T-helper 1 cell treated with Interleukin-12 subunit alpha and Interleukin-12 subunit beta and Interleukin-4 antibody, amounts not matched to agents 30 μg/mL and 1 μg/mL, for 36 hours (primary cell): ENCODE measurements around the gene MRPL2.
"Not testable (repeated sequence)": the region's sequence is repeated elsewhere in the genome, so short reads cannot be mapped to it uniquely, and the experiment has no call there.

Experiments used
- H3K27ac Mint-ChIP-seq: one replicate; pipeline ENCODE4 v1.8.0; 2021; ENCODE audit warnings: mild to moderate bottlenecking, mixed read lengths
- H3K27me3 Mint-ChIP-seq: one replicate; pipeline ENCODE4 v1.8.0; 2021; ENCODE audit warnings: low read depth, mixed read lengths
- H3K36me3 Mint-ChIP-seq: one replicate; pipeline ENCODE4 v1.8.0; 2021; ENCODE audit warnings: low read depth, mixed read lengths
- H3K4me1 Mint-ChIP-seq: one replicate; pipeline ENCODE4 v1.8.0; 2021; ENCODE audit warnings: low read depth, mixed read lengths
- H3K4me3 Mint-ChIP-seq: one replicate; pipeline ENCODE4 v1.8.0; 2021; ENCODE audit warnings: mild to moderate bottlenecking, moderate library complexity, mixed read lengths
- H3K9me3 Mint-ChIP-seq: one replicate; pipeline ENCODE4 v1.8.0; 2021; ENCODE audit warnings: mixed read lengths

Gene MRPL2

DNA sequence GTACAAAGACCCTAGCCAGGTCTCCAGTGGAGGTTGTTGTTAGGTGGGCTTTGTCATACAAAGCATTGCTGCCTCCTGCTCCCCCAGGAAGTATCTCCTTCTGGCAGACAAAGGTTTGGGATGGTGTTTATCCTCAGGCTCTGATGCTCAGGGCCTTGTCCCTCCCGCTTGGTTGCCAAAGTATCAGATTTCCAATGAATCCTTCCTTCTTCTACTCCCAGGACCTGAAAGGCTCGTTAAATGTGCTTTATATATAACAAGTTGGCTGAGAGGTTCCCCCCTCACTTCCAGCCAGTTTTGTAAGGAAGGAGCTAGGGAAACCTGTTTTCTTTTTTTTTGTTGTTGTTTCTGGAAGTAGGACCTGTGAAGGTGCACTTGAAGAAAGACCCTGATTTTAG is 31.3 kb upstream of the MRPL2 start:
- H3K27ac Mint-ChIP-seq: no peak overlapping the region
- H3K27me3 Mint-ChIP-seq: no peaks in the 10 kb centered on the region
- no peaks in the 10 kb centered on the region for H3K9me3 Mint-ChIP-seq
- no peaks in the 10 kb centered on the region for H3K36me3 Mint-ChIP-seq
- H3K4me3 Mint-ChIP-seq: no peak overlapping the region
- H3K4me1 Mint-ChIP-seq: peaks cover 14% of the 10 kb centered on the region

DNA sequence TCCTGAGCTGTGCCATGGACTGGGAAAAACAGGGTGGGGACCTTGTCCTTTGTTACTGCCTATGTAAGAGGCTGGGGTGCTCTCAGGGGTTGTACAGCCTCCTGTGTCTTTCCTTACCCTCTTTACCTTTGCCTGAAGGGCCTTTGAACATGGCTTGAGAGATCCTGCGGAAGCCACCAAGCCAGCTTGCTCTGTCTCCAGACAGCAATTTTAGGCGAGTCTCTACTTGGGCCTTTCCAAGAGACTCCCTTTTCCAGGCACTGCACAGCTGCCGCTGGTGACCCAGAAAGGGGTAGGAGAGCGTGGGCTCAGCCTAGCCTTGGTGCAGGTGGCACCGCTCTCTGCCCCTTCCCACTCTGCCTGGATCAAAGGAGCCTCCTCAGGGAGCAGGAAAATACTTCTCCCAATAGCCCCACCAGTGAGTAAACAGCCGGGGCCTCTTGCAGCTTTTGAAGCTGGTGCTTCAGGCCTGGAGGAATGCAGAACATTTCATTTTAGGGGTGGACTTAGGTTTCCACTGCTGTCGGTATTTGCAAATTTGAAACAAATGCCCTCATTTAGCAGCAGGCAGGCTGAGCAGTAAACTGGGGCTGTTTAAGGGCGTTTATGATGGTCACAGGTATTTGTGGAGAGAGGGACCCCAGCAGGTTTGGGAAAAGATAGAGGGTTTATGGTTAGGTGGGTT is 30.8 kb upstream of the MRPL2 start:
- peaks cover 14% of the 10 kb centered on the region for H3K4me1 Mint-ChIP-seq
- no peak overlapping the region for H3K27ac Mint-ChIP-seq
- no peaks in the 10 kb centered on the region for H3K36me3 Mint-ChIP-seq
- H3K9me3 Mint-ChIP-seq: no peaks in the 10 kb centered on the region
- H3K27me3 Mint-ChIP-seq: no peaks in the 10 kb centered on the region
- H3K4me3 Mint-ChIP-seq: no peak overlapping the region

DNA sequence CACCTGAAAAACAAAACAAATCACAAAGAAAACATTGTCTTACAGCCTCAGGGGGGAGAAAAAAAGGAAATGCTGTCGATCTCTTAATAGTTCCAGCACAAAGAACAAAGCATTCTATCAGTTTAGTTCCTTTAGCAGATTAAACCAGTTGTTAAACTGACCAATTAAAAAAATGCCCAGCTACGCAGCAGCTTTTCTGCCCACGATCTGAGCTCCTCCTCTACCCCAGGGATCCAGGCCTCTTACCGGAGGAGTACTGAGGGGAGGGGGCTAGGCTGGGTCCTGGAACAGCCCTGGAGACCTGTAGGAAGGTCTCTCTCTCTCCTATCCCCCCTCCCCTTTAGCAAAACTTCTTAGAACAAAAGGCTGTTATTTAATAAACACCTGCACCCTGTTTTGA is 30.2 kb upstream of the MRPL2 start:
- H3K36me3 Mint-ChIP-seq: no peaks in the 10 kb centered on the region
- H3K4me3 Mint-ChIP-seq: no peak overlapping the region
- no peaks in the 10 kb centered on the region for H3K27me3 Mint-ChIP-seq
- peaks cover 14% of the 10 kb centered on the region for H3K4me1 Mint-ChIP-seq
- H3K9me3 Mint-ChIP-seq: no peaks in the 10 kb centered on the region
- H3K27ac Mint-ChIP-seq: no peak overlapping the region

DNA sequence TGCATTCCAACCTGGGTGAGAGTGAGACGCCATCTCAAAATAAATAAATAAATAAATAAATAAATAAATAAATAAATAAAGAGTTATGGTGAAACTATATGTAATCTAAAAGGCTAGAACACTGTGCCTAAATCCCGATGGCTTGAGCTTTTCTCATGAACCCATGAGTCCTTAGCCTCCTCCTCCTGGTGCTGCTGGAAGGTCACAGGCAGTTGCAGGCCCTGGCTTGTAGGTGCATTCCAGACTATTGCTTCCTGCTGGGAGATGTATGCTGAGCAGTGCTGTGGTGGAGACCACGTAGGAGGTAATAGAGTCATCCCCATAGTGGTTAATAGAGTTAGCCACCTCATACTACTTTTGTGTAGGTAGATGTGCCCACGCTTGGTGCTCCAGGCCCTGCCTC is 29.4 kb upstream of the MRPL2 start:
- H3K27ac Mint-ChIP-seq: no peak overlapping the region
- H3K4me3 Mint-ChIP-seq: no peak overlapping the region
- no peaks in the 10 kb centered on the region for H3K36me3 Mint-ChIP-seq
- H3K4me1 Mint-ChIP-seq: peaks cover 12% of the 10 kb centered on the region
- H3K27me3 Mint-ChIP-seq: peaks cover 2% of the 10 kb centered on the region
- no peaks in the 10 kb centered on the region for H3K9me3 Mint-ChIP-seq

DNA sequence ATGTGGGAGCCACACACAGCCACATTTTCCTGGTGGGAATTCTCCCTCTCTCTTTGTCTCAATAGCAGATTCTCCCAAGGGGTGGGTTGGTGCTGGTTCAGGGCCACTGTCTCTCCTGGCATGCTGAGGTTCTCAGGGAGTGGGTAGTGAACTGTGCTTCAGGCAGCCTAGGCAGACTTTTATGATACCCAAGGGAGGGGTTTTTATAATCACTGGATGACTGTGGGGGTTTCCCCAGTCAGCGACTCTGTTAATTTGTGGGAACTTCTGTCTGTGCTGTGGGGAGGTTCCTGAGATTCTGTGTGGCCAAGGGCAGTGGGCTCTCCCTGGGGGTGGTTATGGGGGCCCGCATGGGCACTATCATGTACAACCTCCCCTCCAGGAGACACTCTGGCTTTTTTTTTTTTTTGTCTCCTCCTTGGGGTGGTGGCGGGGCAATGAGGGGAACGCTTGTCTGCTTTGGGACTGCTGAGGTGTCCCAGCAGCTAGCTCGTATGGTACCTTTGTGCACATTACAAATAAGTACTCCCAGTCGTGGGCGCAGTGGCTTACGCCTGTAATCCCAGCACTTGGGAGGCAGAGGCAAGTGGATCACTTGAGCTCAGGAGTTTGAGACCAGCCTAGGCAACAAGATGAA is 26.9 kb upstream of the MRPL2 start:
- Mint-ChIP-seq H3K9me3 (no peaks in the 10 kb centered on the region), H3K4me3 (no peak overlapping the region), H3K27me3 (peaks cover 7% of the 10 kb centered on the region), H3K36me3 (no peaks in the 10 kb centered on the region), H3K4me1 (peaks cover 3% of the 10 kb centered on the region), H3K27ac (no peak overlapping the region)

DNA sequence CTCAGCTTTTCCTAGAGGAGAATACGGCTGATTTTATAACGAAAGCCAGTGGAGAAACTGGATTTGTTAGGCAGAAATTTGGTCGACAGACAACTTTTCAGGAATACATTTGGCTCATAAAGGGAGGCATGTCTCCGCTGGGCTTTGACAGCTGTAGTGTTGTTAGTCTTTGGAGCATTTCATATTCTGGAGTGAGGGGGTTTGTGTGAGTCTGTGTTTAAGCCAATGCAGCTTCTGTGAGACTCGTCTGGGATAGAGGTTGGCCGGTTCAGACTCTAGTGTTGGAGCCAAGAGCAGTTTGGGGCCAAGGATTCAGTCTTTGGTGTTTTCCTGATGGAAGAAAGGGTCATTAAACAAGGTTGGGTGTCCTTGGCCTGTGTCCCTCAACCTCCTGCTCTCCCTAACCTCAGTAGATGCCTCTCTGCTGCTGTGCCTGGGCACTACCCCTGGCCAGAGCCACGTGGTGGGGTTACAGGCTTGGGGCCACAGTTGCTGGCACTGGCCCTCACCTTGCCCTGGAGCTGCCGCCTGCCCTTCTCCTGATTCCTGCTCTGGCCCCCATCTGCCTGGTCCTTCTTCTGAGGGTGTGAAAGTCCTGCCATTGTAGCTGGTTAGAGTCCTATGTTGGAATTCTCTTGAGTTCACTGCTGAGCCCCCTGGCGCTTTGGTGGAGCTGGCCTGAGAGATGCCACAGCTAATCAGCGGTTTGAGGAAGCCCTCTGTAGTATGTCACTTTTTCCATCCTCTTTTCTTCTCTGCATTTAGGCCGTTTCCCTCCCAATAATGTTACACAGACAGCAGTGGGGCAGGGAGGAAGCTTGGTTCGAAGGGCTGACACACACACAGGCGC is 23.8 kb upstream of the MRPL2 start:
- no peak overlapping the region for H3K27ac Mint-ChIP-seq
- H3K36me3 Mint-ChIP-seq: no peaks in the 10 kb centered on the region
- peaks cover 25% of the 10 kb centered on the region for H3K27me3 Mint-ChIP-seq
- no peaks in the 10 kb centered on the region for H3K9me3 Mint-ChIP-seq
- H3K4me3 Mint-ChIP-seq: no peak overlapping the region
- peaks cover 3% of the 10 kb centered on the region for H3K4me1 Mint-ChIP-seq

DNA sequence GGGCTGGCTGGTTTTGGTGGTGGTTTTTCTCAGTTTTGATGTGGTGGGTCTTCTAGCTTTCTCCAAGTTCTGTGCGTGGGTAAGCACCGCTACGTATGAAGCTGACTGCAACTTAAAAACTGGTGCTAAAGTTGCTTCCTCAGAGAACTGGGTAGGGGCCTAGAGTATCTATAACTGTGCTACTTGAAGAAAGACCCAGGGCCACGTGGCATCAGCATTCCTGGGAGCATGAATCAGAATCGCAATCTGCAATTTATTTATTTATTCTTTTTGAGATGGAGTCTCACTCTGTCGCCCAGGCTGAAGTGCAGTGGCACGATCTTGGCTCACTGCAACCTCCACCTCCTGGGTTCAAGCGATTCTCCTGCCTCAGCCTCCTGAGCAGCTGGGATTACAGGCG is 22.7 kb upstream of the MRPL2 start:
- H3K9me3 Mint-ChIP-seq, H3K27ac Mint-ChIP-seq, H3K4me3 Mint-ChIP-seq, H3K36me3 Mint-ChIP-seq, H3K4me1 Mint-ChIP-seq: not testable (repeated sequence)
- peaks cover 36% of the 10 kb centered on the region for H3K27me3 Mint-ChIP-seq

DNA sequence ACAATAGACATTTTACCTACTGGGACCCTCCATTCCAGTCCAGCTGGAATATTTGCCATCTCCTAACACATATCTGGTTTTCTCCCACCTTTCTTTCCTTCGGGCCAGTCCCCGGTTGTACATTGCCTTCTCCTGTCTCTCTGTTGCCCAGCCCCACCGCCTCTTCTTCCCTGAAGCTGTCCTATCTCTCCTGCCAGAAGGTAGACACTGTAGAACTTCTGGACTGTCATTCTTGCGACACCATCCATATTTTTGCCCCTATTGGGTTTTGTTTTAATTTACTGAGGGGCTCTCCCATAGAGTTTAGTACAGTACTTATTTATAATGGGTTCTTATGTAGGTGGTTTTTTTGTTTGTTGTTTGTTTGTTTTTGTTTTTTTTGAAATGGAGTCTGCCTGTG is 21.8 kb upstream of the MRPL2 start:
- Mint-ChIP-seq H3K27me3 (peaks cover 42% of the 10 kb centered on the region), H3K9me3 (no peaks in the 10 kb centered on the region), H3K27ac (no peak overlapping the region), H3K36me3 (no peaks in the 10 kb centered on the region), H3K4me1 (peaks cover 2% of the 10 kb centered on the region), H3K4me3 (no peak overlapping the region)

DNA sequence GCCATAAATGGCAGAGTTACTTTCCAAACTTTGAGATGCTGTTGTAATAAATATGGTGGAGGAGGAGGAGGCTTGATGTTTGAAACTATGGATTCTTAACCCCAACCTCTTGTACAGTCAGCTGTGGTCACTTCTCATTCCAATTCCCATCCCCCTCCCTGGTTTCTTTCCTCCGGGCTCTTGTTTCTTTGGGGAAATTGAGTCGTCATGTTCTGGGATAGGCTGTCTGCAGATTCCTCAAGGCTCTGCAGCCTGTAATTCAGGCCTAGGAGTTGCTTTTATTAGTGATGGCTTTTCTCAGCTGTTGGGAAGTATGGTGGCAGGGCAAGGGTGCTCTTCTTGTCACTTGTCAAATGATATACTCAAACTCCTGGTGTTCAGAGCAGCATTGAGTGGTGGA is 19.5 kb upstream of the MRPL2 start:
- Mint-ChIP-seq H3K36me3 (peaks cover 3% of the 10 kb centered on the region), H3K27ac (no peak overlapping the region), H3K4me3 (no peak overlapping the region), H3K9me3 (no peaks in the 10 kb centered on the region), H3K4me1 (peaks cover 1% of the 10 kb centered on the region), H3K27me3 (peaks cover 48% of the 10 kb centered on the region)

DNA sequence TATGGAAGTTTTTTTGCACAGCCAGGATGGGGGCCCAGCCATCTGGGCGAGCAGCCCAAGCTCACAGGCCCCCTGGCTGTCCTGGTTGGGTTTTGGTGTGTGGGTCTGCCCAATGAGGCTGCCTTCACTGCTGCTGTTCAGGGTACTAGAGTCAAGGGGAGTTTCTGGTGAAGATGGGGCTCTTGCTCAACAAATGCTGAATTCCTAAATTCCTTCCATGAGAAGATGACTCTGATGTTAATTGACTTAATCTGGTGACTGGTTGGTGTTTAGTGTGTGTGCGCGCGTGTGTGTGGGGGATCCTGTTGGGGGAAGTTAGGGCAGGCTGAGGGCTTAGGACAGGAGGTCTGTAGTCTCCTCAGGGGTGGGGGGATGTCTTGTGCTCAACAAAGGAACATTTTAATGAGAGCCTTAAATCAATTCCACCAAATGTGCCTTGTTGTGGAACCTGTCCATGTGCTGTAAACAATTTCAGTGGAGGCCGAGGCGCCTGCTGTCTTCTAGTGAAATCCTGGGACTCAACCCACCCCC is 18.8 kb upstream of the MRPL2 start:
- Mint-ChIP-seq H3K9me3 (no peaks in the 10 kb centered on the region), H3K36me3 (peaks cover 3% of the 10 kb centered on the region), H3K27me3 (peaks cover 44% of the 10 kb centered on the region), H3K4me1 (peaks cover 1% of the 10 kb centered on the region), H3K27ac (no peak overlapping the region), H3K4me3 (peak overlapping the region; percentile 6)

DNA sequence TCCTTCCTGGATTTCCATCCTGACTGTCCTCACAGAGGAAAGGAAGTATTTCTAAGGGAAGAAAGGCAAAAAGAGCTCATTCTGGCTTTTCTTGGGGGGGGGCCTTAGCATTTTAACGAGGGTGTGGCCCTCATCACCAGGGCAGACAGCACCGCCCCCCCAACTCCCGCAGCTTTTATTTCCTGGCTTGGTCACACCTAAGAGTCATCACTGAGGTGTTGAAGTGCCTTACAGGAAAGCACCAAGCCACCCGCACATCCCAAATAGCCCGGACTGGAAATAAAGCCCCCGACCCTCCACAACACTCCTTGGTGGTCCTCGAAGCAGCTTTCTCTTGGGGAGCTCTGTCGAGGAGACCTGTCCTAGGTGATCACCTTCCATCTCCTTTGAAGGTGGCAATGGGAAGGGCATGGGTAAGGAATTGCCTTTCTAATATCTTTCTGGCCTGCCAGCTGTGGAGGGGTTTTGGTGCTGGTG is 18.1 kb upstream of the MRPL2 start:
- H3K4me1 Mint-ChIP-seq: peaks cover 1% of the 10 kb centered on the region
- no peak overlapping the region for H3K4me3 Mint-ChIP-seq
- peaks cover 3% of the 10 kb centered on the region for H3K36me3 Mint-ChIP-seq
- H3K27ac Mint-ChIP-seq: no peak overlapping the region
- peaks cover 44% of the 10 kb centered on the region for H3K27me3 Mint-ChIP-seq
- H3K9me3 Mint-ChIP-seq: no peaks in the 10 kb centered on the region

DNA sequence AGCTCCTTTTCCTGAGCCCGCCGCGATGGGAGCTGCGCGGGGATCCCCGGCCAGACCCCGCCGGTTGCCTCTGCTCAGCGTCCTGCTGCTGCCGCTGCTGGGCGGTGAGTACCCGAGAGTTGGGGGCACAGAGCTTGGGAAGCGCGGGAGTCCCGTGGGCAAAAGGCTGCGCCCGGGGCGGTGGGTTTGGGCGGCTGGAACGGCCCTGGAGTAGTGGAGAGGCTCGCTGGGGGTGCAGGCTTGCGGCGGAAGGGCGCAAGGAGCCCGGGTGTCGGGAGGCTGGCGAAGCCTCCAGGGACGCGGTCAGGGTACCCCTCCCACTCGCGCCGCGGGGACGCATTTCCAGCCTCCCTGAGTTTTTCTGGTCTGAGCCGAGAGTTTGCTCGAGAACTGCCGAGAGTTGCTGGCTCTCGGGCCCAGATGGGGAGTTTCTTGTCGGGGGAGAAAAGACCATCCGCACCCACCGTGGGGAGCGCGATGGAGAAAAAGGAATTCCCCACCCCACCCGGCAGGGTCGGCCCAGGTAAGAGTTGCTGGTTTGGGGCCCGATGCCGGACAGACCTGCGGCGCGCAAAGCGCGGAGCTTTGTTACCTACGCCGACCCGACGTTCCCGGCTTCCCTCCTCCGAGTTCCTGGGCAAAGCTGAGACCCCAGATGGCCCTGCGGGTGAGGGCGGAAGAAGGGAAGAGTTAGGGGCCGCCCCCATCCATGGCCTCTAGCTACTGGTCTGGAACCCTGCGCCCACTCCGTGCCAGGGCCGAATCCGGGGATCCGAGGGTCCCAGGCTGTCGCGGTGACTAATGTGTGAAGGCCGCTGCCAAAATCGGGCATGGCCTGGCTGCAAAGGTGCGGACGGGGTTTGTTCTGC is 17.5 kb upstream of the MRPL2 start:
- Mint-ChIP-seq H3K4me1 (peaks cover 1% of the 10 kb centered on the region), H3K4me3 (peak overlapping the region; percentile 34), H3K36me3 (peaks cover 3% of the 10 kb centered on the region), H3K27ac (no peak overlapping the region), H3K9me3 (no peaks in the 10 kb centered on the region), H3K27me3 (peaks cover 44% of the 10 kb centered on the region)

DNA sequence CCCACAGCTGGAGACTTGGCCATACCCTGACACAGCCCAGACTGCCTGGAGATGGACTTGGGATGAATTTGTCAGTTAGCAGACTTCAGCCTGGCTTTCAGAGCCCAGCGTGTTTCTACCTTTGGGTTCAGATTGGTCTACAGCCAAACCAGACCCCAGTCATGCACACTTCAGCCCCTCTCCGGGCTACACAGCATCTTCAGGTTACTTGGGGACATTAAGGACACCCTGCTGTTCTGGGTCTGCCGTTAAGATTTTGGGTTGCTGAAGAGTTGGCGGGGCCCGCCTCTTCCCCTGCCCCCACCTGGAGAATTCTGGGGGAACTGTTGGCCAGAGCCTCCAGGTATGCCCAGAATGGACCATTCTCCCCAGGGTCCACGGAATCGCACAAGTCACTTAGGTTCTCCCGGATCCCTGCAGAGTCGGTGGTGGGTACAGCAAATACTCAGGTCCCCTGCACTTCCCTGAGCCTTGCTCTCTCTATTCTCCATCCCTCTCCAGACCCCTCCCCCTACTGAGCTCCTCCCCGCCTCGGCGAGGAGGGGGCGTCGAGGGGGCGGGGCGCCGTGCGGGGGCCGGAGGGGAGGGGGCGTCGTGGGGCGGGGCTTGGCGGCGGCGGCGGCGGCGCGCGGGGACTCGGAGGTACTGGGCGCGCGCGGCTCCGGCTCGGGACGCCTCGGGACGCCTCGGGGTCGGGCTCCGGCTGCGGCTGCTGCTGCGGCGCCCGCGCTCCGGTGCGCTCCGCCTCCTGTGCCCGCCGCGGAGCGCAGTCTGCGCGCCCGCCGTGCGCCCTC is 16.6 kb upstream of the MRPL2 start, which contains the start of gene PTK7:
PTK7 (plus strand) TSS at position 645 of the 794 bp plus-strand sequence. CDS start 175 bp downstream, outside the sequence.
- Mint-ChIP-seq H3K27me3 (peaks cover 40% of the 10 kb centered on the region), H3K9me3 (no peaks in the 10 kb centered on the region), H3K36me3 (peaks cover 3% of the 10 kb centered on the region)

More for the DNA sequence above, 16.6 kb upstream of the MRPL2 start, which contains the start of gene PTK7:
- H3K4me3 Mint-ChIP-seq: peak within 1 kb of the TSS; percentile 34
- no peak within 1 kb of the TSS for H3K27ac Mint-ChIP-seq
- H3K4me1 Mint-ChIP-seq: peaks cover 1% of the 10 kb centered on the region
